ENCODE measurements around the gene LY6G5B.

The LY6G5B gene

GRCh38 chr6:31639449-31639861, 30.3 kb upstream of the LY6G5B start:
- Histone ChIP-seq H3K9ac (no peak overlapping the region), H3K36me3 (peaks cover 97% of the 10 kb centered on the region), H3K4me3 (no peak overlapping the region), H3K27ac (0 out of 2 replicates have a peak overlapping the region, but pooled peaks have one; percentile 18), H3K4me1 (peaks cover 12% of the 10 kb centered on the region; the same call in 1 of the 2 replicates), H3K4me2 (no peak overlapping the region), H3K9me3 (no peaks in the 10 kb centered on the region), H4K20me1 (peaks cover 92% of the 10 kb centered on the region), H3K27me3 (no peaks in the 10 kb centered on the region)
- no peak for TF ChIP-seq Cebpa-rat (IDR thresholded peaks at IDR 0.05)

- Histone ChIP-seq H3K9me3 (no peaks in the 10 kb centered on the region), H3K9ac (no peak overlapping the region), H3K27ac (no peak overlapping the region), H4K20me1 (peaks cover 89% of the 10 kb centered on the region), H3K4me2 (no peak overlapping the region), H3K36me3 (peaks cover 97% of the 10 kb centered on the region), H3K27me3 (no peaks in the 10 kb centered on the region), H3K4me1 (peaks cover 12% of the 10 kb centered on the region; the same call in 1 of the 2 replicates), H3K4me3 (no peak overlapping the region)
- no peak for TF ChIP-seq Cebpa-rat (IDR thresholded peaks at IDR 0.05)
These were observed 29.2 kb upstream of the LY6G5B start for GRCh38 chr6:31640612-31641011.

GRCh38 chr6:31641370-31641769, 28.4 kb upstream of the LY6G5B start:
- no peaks in the 10 kb centered on the region for H3K27me3 ChIP-seq
- H3K9me3 ChIP-seq: no peaks in the 10 kb centered on the region
- no peak overlapping the region for H3K27ac ChIP-seq
- peaks cover 89% of the 10 kb centered on the region for H4K20me1 ChIP-seq
- H3K4me2 ChIP-seq: no peak overlapping the region
- TF ChIP-seq Cebpa-rat (IDR thresholded peaks at IDR 0.05): no peak
- H3K4me3 ChIP-seq: no peak overlapping the region
- peaks cover 97% of the 10 kb centered on the region for H3K36me3 ChIP-seq
- no peak overlapping the region for H3K9ac ChIP-seq
- peaks cover 10% of the 10 kb centered on the region; the same call in 1 of the 2 replicates for H3K4me1 ChIP-seq

GRCh38 chr6:31642798-31643570, 26.8 kb upstream of the LY6G5B start:
- peaks cover 99% of the 10 kb centered on the region for H3K36me3 ChIP-seq
- H3K27ac ChIP-seq: no peak overlapping the region
- no peak for TF ChIP-seq Cebpa-rat (IDR thresholded peaks at IDR 0.05)
- no peaks in the 10 kb centered on the region for H3K9me3 ChIP-seq
- peaks cover 77% of the 10 kb centered on the region for H4K20me1 ChIP-seq
- H3K27me3 ChIP-seq: no peaks in the 10 kb centered on the region
- no peak overlapping the region for H3K9ac ChIP-seq
- H3K4me3 ChIP-seq: no peak overlapping the region
- H3K4me2 ChIP-seq: no peak overlapping the region
- H3K4me1 ChIP-seq: no peaks in the 10 kb centered on the region

GRCh38 chr6:31643818-31644454, 25.8 kb upstream of the LY6G5B start:
- no peaks in the 10 kb centered on the region for H3K9me3 ChIP-seq

GRCh38 chr6:31645325-31645724, 24.5 kb upstream of the LY6G5B start:
- H3K9me3 ChIP-seq: no peaks in the 10 kb centered on the region
- peaks cover 72% of the 10 kb centered on the region for H4K20me1 ChIP-seq
- H3K4me1 ChIP-seq: peaks cover 3% of the 10 kb centered on the region; the same call in 1 of the 2 replicates
- TF ChIP-seq Cebpa-rat (IDR thresholded peaks at IDR 0.05): no peak
- H3K4me2 ChIP-seq: no peak overlapping the region
- no peak overlapping the region for H3K27ac ChIP-seq
- no peak overlapping the region for H3K9ac ChIP-seq
- H3K4me3 ChIP-seq: no peak overlapping the region
- peaks cover 99% of the 10 kb centered on the region for H3K36me3 ChIP-seq
- no peaks in the 10 kb centered on the region for H3K27me3 ChIP-seq

More at GRCh38 chr6:31643818-31644454, 25.8 kb upstream of the LY6G5B start:
- H3K9ac ChIP-seq: no peak overlapping the region
- peaks cover 74% of the 10 kb centered on the region for H4K20me1 ChIP-seq
- no peak overlapping the region for H3K4me3 ChIP-seq
- H3K27me3 ChIP-seq: no peaks in the 10 kb centered on the region
- H3K27ac ChIP-seq: no peak overlapping the region
- H3K36me3 ChIP-seq: peaks cover 99% of the 10 kb centered on the region
- no peak overlapping the region for H3K4me2 ChIP-seq
- H3K4me1 ChIP-seq: no peaks in the 10 kb centered on the region
- no peak for TF ChIP-seq Cebpa-rat (IDR thresholded peaks at IDR 0.05)

GRCh38 chr6:31651602-31652191, 18.1 kb upstream of the LY6G5B start:
- Histone ChIP-seq H3K9ac (peak overlapping the region; percentile 93), H4K20me1 (peaks cover 33% of the 10 kb centered on the region; the same call in 1 of the 2 replicates), H3K4me2 (peak overlapping the region; percentile 87), H3K27me3 (no peaks in the 10 kb centered on the region), H3K27ac (peak overlapping the region; percentile 98), H3K4me3 (peak overlapping the region; percentile 78), H3K4me1 (peaks cover 42% of the 10 kb centered on the region), H3K36me3 (peaks cover 66% of the 10 kb centered on the region), H3K9me3 (no peaks in the 10 kb centered on the region)
- no peak for TF ChIP-seq Cebpa-rat (IDR thresholded peaks at IDR 0.05)

- peak overlapping the region; percentile 78 for H3K4me3 ChIP-seq
- H4K20me1 ChIP-seq: peaks cover 36% of the 10 kb centered on the region; the same call in 1 of the 2 replicates
- H3K4me2 ChIP-seq: peak overlapping the region; percentile 87
- H3K36me3 ChIP-seq: peaks cover 62% of the 10 kb centered on the region
- H3K27ac ChIP-seq: peak overlapping the region; percentile 98
- H3K9ac ChIP-seq: peak overlapping the region; percentile 93
- H3K9me3 ChIP-seq: no peaks in the 10 kb centered on the region
- peaks cover 51% of the 10 kb centered on the region for H3K4me1 ChIP-seq
- TF ChIP-seq Cebpa-rat (IDR thresholded peaks at IDR 0.05): no peak
- no peaks in the 10 kb centered on the region for H3K27me3 ChIP-seq
These were observed 16.7 kb upstream of the LY6G5B start for GRCh38 chr6:31652925-31653724.

All from BLaER1 (cell line).